Loucy (cell line): Measurements from ENCODE around the gene CHIC1.
"Not testable (repeated sequence)": the region's sequence is repeated elsewhere in the genome, so short reads cannot be mapped to it uniquely, and the experiment has no call there.

ENCODE experiments used
- H2AFZ ChIP-seq: fragments of 200-600 bp; sonication (generic); 2 replicates; pipeline ENCODE4 v1.6.0; 2016; ENCODE audit warnings: antibody characterized with exemption, mild to moderate bottlenecking, low read length, moderate library complexity
- H3F3A ChIP-seq: fragments of 200-600 bp; 2 replicates; pipeline ENCODE4 v1.6.0; 2016; ENCODE audit warnings: antibody characterized with exemption, low read depth, mild to moderate bottlenecking
- H3K27me3 ChIP-seq: fragments of 200-600 bp; sonication (generic); 2 replicates; pipeline ENCODE4 v1.6.1; 2014; ENCODE audit warnings: low read length, mild to moderate bottlenecking; ENCODE audit not compliant: insufficient read depth, poor library complexity, severe bottlenecking
- H3K36me3 ChIP-seq: fragments of 200-600 bp; sonication (generic); 2 replicates; pipeline ENCODE4 v1.6.1; 2016; ENCODE audit warnings: low read length; ENCODE audit not compliant: insufficient read depth
- H3K4me1 ChIP-seq: fragments of 200-600 bp; sonication (generic); 2 replicates; pipeline ENCODE4 v1.5.1; 2014; ENCODE audit warnings: low read length, mild to moderate bottlenecking; ENCODE audit not compliant: insufficient read depth, poor library complexity, severe bottlenecking
- H3K4me2 ChIP-seq: fragments of 200-600 bp; sonication (generic); 2 replicates; pipeline ENCODE4 v1.6.0; 2014; ENCODE audit warnings: antibody characterized with exemption, low read length, low read depth, mild to moderate bottlenecking; ENCODE audit not compliant: poor library complexity, severe bottlenecking
- H3K4me3 ChIP-seq: fragments of 200-600 bp; sonication (generic); 2 replicates; pipeline ENCODE4 v1.5.1; 2014; ENCODE audit warnings: low read length, mild to moderate bottlenecking, mixed read lengths; ENCODE audit not compliant: poor library complexity, severe bottlenecking
- H3K79me2 ChIP-seq: fragments of 200-600 bp; sonication (generic); 2 replicates; pipeline ENCODE4 v1.6.1; 2014; ENCODE audit warnings: low read length; ENCODE audit not compliant: insufficient read depth
- H3K9ac ChIP-seq: fragments of 200-600 bp; sonication (generic); 2 replicates; pipeline ENCODE4 v1.6.0; 2014; ENCODE audit warnings: mild to moderate bottlenecking, low read depth, low read length, moderate library complexity; ENCODE audit not compliant: poor library complexity, severe bottlenecking
- H3K9me2 ChIP-seq: fragments of 200-600 bp; sonication (generic); replicated peaks from 2 replicates; pipeline ENCODE4 v1.6.1; 2016; ENCODE audit warnings: low read depth, low read length, mixed read lengths
- H3K9me3 ChIP-seq: fragments of 200-600 bp; sonication (generic); 2 replicates; pipeline ENCODE4 v1.6.1; 2014; ENCODE audit warnings: mild to moderate bottlenecking, antibody characterized with exemption, low read length, low read depth; ENCODE audit not compliant: insufficient read depth
- H4K20me1 ChIP-seq: fragments of 200-600 bp; sonication (generic); 2 replicates; pipeline ENCODE4 v1.6.0; 2014; ENCODE audit warnings: antibody characterized with exemption, low read length, mild to moderate bottlenecking; ENCODE audit not compliant: insufficient read depth, poor library complexity, severe bottlenecking
- EZH2phosphoT487 ChIP-seq: fragments of 200-600 bp; IDR thresholded peaks from 2 replicates; pipeline ENCODE4 v1.6.1; 2018; ENCODE audit warnings: antibody characterized with exemption, mild to moderate bottlenecking, moderate library complexity, borderline replicate concordance
- TF ChIP-seq, protein P1 (sequence below): fragments of 200-600 bp; sonication (generic); conservative IDR thresholded peaks from 2 replicates; pipeline ENCODE4 v1.5.1; 2014; ENCODE audit warnings: mild to moderate bottlenecking, antibody characterized with exemption, low read length

The CHIC1 gene

DNA sequence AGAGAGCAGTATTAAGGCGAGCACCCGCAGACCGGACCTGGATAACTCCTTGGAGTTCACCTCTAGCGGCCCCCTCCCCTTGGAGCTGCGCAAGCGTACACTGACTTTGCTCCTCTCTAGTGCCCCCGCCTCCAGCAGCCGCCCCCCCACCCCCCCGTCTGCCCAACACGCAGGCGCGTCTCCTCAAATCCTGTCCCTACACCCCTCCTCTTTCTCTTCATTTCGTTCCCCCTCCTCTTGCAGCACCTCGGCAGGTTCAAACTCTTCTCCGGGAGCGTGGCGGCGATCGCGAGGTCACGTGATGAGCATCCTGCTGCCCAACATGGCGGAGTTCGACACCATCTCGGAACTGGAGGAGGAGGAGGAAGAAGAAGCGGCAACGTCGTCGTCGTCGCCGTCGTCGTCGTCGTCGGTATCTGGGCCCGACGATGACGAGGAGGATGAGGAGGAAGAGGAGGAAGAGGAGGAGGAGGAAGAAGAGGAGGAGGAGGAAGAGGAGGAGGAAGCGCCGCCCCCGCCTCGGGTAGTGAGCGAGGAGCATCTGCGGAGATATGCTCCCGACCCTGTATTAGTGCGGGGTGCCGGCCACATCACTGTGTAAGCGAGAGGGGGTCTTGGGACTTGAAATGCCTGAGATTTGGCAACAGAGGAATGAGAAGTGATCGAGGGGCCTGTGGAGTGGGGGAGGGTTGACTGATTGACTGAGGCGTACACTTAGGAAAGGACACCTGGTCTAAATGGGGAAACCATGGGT is at the start of gene CHIC1:
TSS of gene CHIC1 (plus strand) at position 214 of the 754 bp plus-strand sequence. CDS start at position 302, 88 bp downstream.
- peak within 1 kb of the TSS; percentile 87 for H3K4me2 ChIP-seq
- H3K4me1 ChIP-seq: peaks cover 6% of the 10 kb centered on the region
- no peaks in the 10 kb centered on the region for H3K9me2 ChIP-seq
- no peaks in the 10 kb centered on the region for H3K36me3 ChIP-seq
- no peaks in the 10 kb centered on the region for H3K9me3 ChIP-seq
- no peak for TF ChIP-seq EZH2phosphoT487
- TF ChIP-seq, protein P1, sequence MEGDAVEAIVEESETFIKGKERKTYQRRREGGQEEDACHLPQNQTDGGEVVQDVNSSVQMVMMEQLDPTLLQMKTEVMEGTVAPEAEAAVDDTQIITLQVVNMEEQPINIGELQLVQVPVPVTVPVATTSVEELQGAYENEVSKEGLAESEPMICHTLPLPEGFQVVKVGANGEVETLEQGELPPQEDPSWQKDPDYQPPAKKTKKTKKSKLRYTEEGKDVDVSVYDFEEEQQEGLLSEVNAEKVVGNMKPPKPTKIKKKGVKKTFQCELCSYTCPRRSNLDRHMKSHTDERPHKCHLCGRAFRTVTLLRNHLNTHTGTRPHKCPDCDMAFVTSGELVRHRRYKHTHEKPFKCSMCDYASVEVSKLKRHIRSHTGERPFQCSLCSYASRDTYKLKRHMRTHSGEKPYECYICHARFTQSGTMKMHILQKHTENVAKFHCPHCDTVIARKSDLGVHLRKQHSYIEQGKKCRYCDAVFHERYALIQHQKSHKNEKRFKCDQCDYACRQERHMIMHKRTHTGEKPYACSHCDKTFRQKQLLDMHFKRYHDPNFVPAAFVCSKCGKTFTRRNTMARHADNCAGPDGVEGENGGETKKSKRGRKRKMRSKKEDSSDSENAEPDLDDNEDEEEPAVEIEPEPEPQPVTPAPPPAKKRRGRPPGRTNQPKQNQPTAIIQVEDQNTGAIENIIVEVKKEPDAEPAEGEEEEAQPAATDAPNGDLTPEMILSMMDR: no peak
- peak within 1 kb of the TSS; percentile 97 for H3K4me3 ChIP-seq
- H4K20me1 ChIP-seq: no peaks in the 10 kb centered on the region
- peak within 1 kb of the TSS; percentile 96 for H2AFZ ChIP-seq
- peaks cover 3% of the 10 kb centered on the region; the same call in 1 of the 2 replicates for H3K79me2 ChIP-seq
- no peaks in the 10 kb centered on the region for H3K27me3 ChIP-seq
- no peaks in the 10 kb centered on the region for H3F3A ChIP-seq
- H3K9ac ChIP-seq: peak within 1 kb of the TSS; percentile 84

DNA sequence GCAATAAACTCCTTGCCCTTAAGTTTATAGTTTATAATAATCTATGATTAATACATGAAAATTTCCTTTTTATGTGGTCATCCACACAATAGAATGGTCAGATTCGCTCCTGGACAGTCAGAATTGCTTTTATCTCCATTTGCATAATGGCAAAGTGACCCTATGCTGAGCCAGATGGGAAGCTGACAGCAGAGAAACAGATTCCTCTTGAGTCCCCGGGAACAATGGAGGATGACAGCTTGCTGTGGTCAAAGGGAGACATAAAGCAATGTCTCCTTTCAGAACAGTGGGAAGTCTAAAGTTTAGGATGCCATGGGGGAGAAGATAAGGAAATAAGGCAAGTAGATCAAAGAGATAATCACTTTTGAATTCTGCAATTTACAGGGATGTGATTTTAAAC is 40.2 kb upstream of the CHIC1 start:
- H2AFZ ChIP-seq, H3K4me3 ChIP-seq, H3K9me3 ChIP-seq, H3K4me2 ChIP-seq, H3K4me1 ChIP-seq, H3K79me2 ChIP-seq, H3K27me3 ChIP-seq, H3K9me2 ChIP-seq, H4K20me1 ChIP-seq, H3F3A ChIP-seq, H3K9ac ChIP-seq, H3K36me3 ChIP-seq: not testable (repeated sequence)

DNA sequence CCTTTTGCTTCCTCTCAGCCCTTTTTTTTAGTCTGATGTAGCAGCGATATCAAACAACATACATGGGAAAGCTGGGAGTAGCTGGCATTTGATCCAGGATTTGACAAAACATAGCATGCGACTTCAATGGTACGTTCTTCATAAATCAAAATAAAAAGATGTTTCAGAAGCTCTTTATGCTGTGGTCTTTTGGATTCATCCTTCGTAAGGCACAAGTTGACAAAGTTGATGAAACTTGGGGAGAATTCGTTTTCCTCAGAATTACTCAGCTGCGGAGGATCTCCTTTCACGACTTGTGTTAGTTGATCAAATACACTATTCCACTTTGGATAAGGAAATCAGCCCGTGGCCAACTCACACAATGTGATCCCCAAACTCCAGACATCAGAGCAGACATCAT is 38.1 kb upstream of the CHIC1 start:
- TF ChIP-seq, protein P1: no peak
- no peak for TF ChIP-seq EZH2phosphoT487
- Histone ChIP-seq H3K4me3 (no peak overlapping the region), H3K9ac (no peak overlapping the region), H2AFZ (no peak overlapping the region), H3K4me2 (no peak overlapping the region), H3K27me3 (no peaks in the 10 kb centered on the region), H4K20me1 (no peaks in the 10 kb centered on the region), H3K4me1 (no peaks in the 10 kb centered on the region), H3F3A (no peaks in the 10 kb centered on the region), H3K79me2 (no peaks in the 10 kb centered on the region), H3K9me2 (no peaks in the 10 kb centered on the region), H3K9me3 (no peaks in the 10 kb centered on the region), H3K36me3 (no peaks in the 10 kb centered on the region)
